ENCODE results near the gene PIGW. TPM values are rescaled to one million over a fixed set of nuclear protein-coding genes. Genes with fewer than 3 reads are reported as not detected.

The PIGW gene
- total and polyA plus RNA-seq, 10 of the 15 experiments (the other 5 are each of a cell fraction or from before 2014, with no cell fraction given), result 6.0 to 31.5 (median 13.8) TPM

- TF ChIP-seq ZBTB33 (IDR thresholded peaks at IDR 0.05), result no peak
These were observed 34.0 kb upstream of the PIGW start (continued) for GRCh38 chr17:36500745-36501225.

- ATAC-seq, result no peak
- Histone ChIP-seq H4K20me1 (ENCODE audit: control insufficient read depth, insufficient read depth) (no peaks in the 10 kb centered on the region), H3K27ac (ENCODE audit: control insufficient read depth, insufficient read depth) (no peak overlapping the region), H3K9me3 (replicated peaks; ENCODE audit: control insufficient read depth, insufficient read depth, low read length) (no peaks in the 10 kb centered on the region), H2AFZ (ENCODE audit: control insufficient read depth, low read depth, low read length) (no peak overlapping the region), H3K4me1 (ENCODE audit: control insufficient read depth, insufficient read depth, low read length) (no peaks in the 10 kb centered on the region), H3K9ac (ENCODE audit: control insufficient read depth, insufficient read depth, low read length) (no peak overlapping the region), H3K27me3 (replicated peaks in 1 of 2; ENCODE audit: control insufficient read depth in 2 of 2, insufficient read depth in 2 of 2, low read length in 1 of 2) (no peaks in the 10 kb centered on the region), H3K4me3 (no peak overlapping the region), H3K4me2 (ENCODE audit: control insufficient read depth, insufficient read depth) (no peak overlapping the region), H3K36me3 (ENCODE audit: control insufficient read depth in 2 of 2, insufficient read depth in 2 of 2, low read length in 1 of 2) (peaks cover 22 to 29% of the 10 kb centered on the region in 2 experiments), H3K79me2 (ENCODE audit: control insufficient read depth, insufficient read depth, low read length) (no peaks in the 10 kb centered on the region)
- TF ChIP-seq SP1 (IDR thresholded peaks at IDR 0.05; ENCODE audit: low read depth, low read length) (no peak), ZNF687 (IDR thresholded peaks at IDR 0.05) (no peak), MEF2B (IDR thresholded peaks at IDR 0.05; ENCODE audit: partially characterized antibody, poor library complexity, severe bottlenecking) (no peak), IRF4 (IDR thresholded peaks at IDR 0.05; ENCODE audit: low read depth, low read length) (no peak), EP300 (IDR thresholded peaks at IDR 0.05; ENCODE audit: borderline replicate concordance in 1 of 2, control insufficient read depth in 1 of 2, low read depth in 2 of 2, low read length in 2 of 2) (no peak), RAD21 (IDR thresholded peaks at IDR 0.05; ENCODE audit: insufficient read depth, low read depth, low read length) (no peak), SIX5 (IDR thresholded peaks at IDR 0.05; ENCODE audit: low read depth, low read length, severe bottlenecking) (no peak), ZSCAN29 (IDR thresholded peaks at IDR 0.05) (no peak)
- DNase-seq (ENCODE audit: low read depth, low spot score), result no peak
- POLR2A ChIA-PET, result no interaction called here
- no TSS peak for BruUV-seq (replicated peaks)
- no peak for FAIRE-seq
- CTCF ChIA-PET, result interaction anchor here (1.1 to 1.2 kb wide), 2 partner anchors 11 to 33 kb away, joined by 3 read pairs; partner anchors contain the start of genes MYO19 and PIGW
- 96% methylated on average over 3 of the region's 3 CpGs for WGBS (ENCODE audit: insufficient coverage, insufficient replicate concordance, low lambda C conversion rate, missing lambda C conversion rate)
- intact Hi-C loops (cut with micrococcal nuclease; ENCODE audit: unreplicated experiment) (no loop called here), in situ Hi-C loops (cut with MboI) (no loop called here)
- SMC1A ChIA-PET (ENCODE audit: uncharacterized antibody, unreplicated experiment), result no interaction called here
- RAD21 ChIA-PET (ENCODE audit: unreplicated experiment), result no interaction called here
These were observed 33.4 kb upstream of the PIGW start for GRCh38 chr17:36501351-36501750.
